Nephron (organoid): Measurements from ENCODE around the gene RPP14.

Experiments
- H3K27ac Mint-ChIP-seq, 3 experiments: 2 replicates each; pipeline ENCODE4 v1.8.0; 2020; ENCODE audit warnings: mixed read lengths in 3 of 3, mild to moderate bottlenecking in 2 of 3, moderate library complexity in 1 of 3
- H3K27me3 Mint-ChIP-seq: 2 replicates; pipeline ENCODE4 v1.8.0; 2021; ENCODE audit warnings: low read depth, mild to moderate bottlenecking, moderate library complexity, mixed read lengths
- H3K36me3 Mint-ChIP-seq: 2 replicates; pipeline ENCODE4 v1.8.0; 2020; ENCODE audit warnings: low read depth, mixed read lengths
- H3K4me1 Mint-ChIP-seq: 2 replicates; pipeline ENCODE4 v1.8.0; 2020; ENCODE audit warnings: mixed read lengths
- H3K4me3 Mint-ChIP-seq, 3 experiments: 2 replicates each; pipeline ENCODE4 v1.8.0; 2020; ENCODE audit warnings: mild to moderate bottlenecking in 3 of 3, mixed read lengths in 3 of 3, moderate library complexity in 2 of 3
- H3K9me3 Mint-ChIP-seq: 2 replicates; pipeline ENCODE4 v1.8.0; 2020; ENCODE audit warnings: mixed read lengths
- CTCF ChIP-seq, 3 experiments: fragments of 200-600 bp; sonication (generic); IDR thresholded peaks; one replicate each; pipeline ENCODE4 v1.5.0; 2021; ENCODE audit warnings: antibody characterized with exemption in 3 of 3; ENCODE audit not compliant: unreplicated experiment in 3 of 3

The RPP14 gene

GRCh38 chr3:58351920-58352319 is 45.9 kb downstream of the RPP14 start:
- no peak overlapping the region for H3K4me3 Mint-ChIP-seq
- no peak for TF ChIP-seq CTCF (IDR thresholded peaks at IDR 0.05; ENCODE audit: unreplicated experiment in 3 of 3)
- H3K4me1 Mint-ChIP-seq = peaks cover 7% of the 10 kb centered on the region
- peaks cover 3% of the 10 kb centered on the region for H3K36me3 Mint-ChIP-seq
- no peaks in the 10 kb centered on the region for H3K27me3 Mint-ChIP-seq
- no peaks in the 10 kb centered on the region for H3K9me3 Mint-ChIP-seq
- H3K27ac Mint-ChIP-seq = peak overlapping the region in 1 of 3 experiments; percentile 48

DNA sequence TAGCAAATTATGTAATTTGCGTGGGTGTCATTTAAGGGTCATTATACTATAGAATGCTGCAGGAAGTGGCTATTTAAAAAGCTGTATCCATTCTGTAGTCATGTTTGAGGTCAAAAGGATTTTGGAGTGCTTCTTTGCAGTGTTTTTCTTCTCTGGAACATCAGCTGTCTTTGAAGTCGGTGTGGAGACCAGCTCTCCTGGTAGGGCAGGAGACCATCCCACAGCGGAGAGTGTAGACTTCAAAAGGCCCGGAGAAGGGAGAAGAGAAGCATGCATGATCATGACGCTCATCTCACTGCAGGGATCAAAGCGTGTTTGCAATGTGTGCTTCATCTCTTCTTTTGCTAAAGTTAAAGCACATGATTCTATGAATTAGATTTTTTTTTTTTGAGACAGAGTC is 46.6 kb downstream of the RPP14 start:
- Mint-ChIP-seq H3K4me3 (no peak overlapping the region), H3K4me1 (peaks cover 7% of the 10 kb centered on the region), H3K27ac (peak overlapping the region in 2 of 3 experiments; percentile 41 to 48), H3K9me3 (no peaks in the 10 kb centered on the region), H3K27me3 (no peaks in the 10 kb centered on the region), H3K36me3 (peaks cover 3% of the 10 kb centered on the region)
- TF ChIP-seq CTCF (IDR thresholded peaks at IDR 0.05; ENCODE audit: unreplicated experiment in 3 of 3) = no peak

GRCh38 chr3:58353722-58354553 is 47.9 kb downstream of the RPP14 start:
- H3K9me3 Mint-ChIP-seq = no peaks in the 10 kb centered on the region
- H3K4me1 Mint-ChIP-seq = peaks cover 7% of the 10 kb centered on the region
- no peaks in the 10 kb centered on the region for H3K27me3 Mint-ChIP-seq
- TF ChIP-seq CTCF (IDR thresholded peaks at IDR 0.05; ENCODE audit: unreplicated experiment in 3 of 3) = no peak
- H3K27ac Mint-ChIP-seq = peak overlapping the region in 1 of 3 experiments; percentile 1
- peaks cover 3% of the 10 kb centered on the region for H3K36me3 Mint-ChIP-seq
- H3K4me3 Mint-ChIP-seq = no peak overlapping the region

- no peak for TF ChIP-seq CTCF (IDR thresholded peaks at IDR 0.05; ENCODE audit: unreplicated experiment in 3 of 3)
- Mint-ChIP-seq H3K27me3 (no peaks in the 10 kb centered on the region), H3K36me3 (peaks cover 3% of the 10 kb centered on the region), H3K27ac (no peak overlapping the region), H3K4me3 (no peak overlapping the region), H3K9me3 (no peaks in the 10 kb centered on the region), H3K4me1 (peaks cover 7% of the 10 kb centered on the region)
Observed at GRCh38 chr3:58355179-58355578, 49.1 kb downstream of the RPP14 start.

GRCh38 chr3:58356054-58356453 is 50.0 kb downstream of the RPP14 start:
- Mint-ChIP-seq H3K4me1 (peaks cover 7% of the 10 kb centered on the region), H3K9me3 (no peaks in the 10 kb centered on the region), H3K27me3 (no peaks in the 10 kb centered on the region), H3K4me3 (no peak overlapping the region), H3K27ac (peak overlapping the region in 1 of 3 experiments; percentile 42), H3K36me3 (peaks cover 3% of the 10 kb centered on the region)
- TF ChIP-seq CTCF (IDR thresholded peaks at IDR 0.05; ENCODE audit: unreplicated experiment in 3 of 3) = no peak

DNA sequence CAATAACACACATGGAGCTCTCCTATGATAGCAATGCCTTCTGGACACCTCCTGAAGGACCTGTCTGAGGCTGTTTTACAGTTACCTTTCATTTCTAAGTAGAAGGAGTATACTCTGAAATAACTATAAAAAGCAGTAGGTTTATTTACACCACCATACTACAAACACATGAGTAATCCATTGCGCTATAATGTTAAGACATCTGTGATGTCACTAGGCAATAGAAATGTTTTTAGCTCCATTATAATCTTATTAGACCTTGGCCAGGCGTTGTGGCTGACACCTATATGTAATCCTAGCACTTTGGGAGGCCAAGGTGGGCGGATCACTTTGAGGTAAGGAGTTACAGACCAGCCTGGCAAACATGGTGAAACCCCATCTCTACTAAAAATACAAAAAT is 51.4 kb downstream of the RPP14 start:
- H3K27ac Mint-ChIP-seq = no peak overlapping the region
- TF ChIP-seq CTCF (IDR thresholded peaks at IDR 0.05; ENCODE audit: unreplicated experiment in 3 of 3) = no peak
- H3K4me3 Mint-ChIP-seq = no peak overlapping the region
- H3K4me1 Mint-ChIP-seq = peaks cover 4% of the 10 kb centered on the region
- H3K9me3 Mint-ChIP-seq = no peaks in the 10 kb centered on the region
- no peaks in the 10 kb centered on the region for H3K27me3 Mint-ChIP-seq
- peaks cover 3% of the 10 kb centered on the region for H3K36me3 Mint-ChIP-seq
